Mononuclear cell (primary cell): ENCODE measurements around the gene NUDT1. TPM values are rescaled to one million over a fixed set of nuclear protein-coding genes. Genes with fewer than 3 reads are reported as not detected.

Experiments
- H3K27me3 ChIP-seq: 2 replicates; pipeline ENCODE4 v1.6.0; 2011; ENCODE audit warnings: low read length, control low read depth; ENCODE audit not compliant: insufficient read depth
- H3K4me1 ChIP-seq: 2 replicates; pipeline ENCODE4 v1.5.1; 2011; ENCODE audit warnings: mild to moderate bottlenecking, low read length, control low read depth; ENCODE audit not compliant: insufficient read depth
- H3K4me3 ChIP-seq: 2 replicates; pipeline ENCODE4 v1.5.1; 2011; ENCODE audit warnings: mild to moderate bottlenecking, low read length, moderate library complexity
- H3K9me3 ChIP-seq: 2 replicates; pipeline ENCODE4 v1.5.1; 2011; ENCODE audit warnings: low read depth, mild to moderate bottlenecking, control low read depth, low read length
- total RNA-seq: library from RNA; depleted of rRNA; stranded (reverse); fragments of >200 nt; gene quantifications from one replicate; pipeline ENCODE4 v1.2.3, GENCODE V29; 2012

The NUDT1 gene
- total RNA-seq, 1 donor, result 10.5 TPM

- Histone ChIP-seq H3K4me1 (no peaks in the 10 kb centered on the region), H3K4me3 (no peak overlapping the region), H3K27me3 (no peaks in the 10 kb centered on the region), H3K9me3 (no peaks in the 10 kb centered on the region)
Observed at GRCh38 chr7:2201686-2202360, 40.2 kb upstream of the NUDT1 start.

DNA sequence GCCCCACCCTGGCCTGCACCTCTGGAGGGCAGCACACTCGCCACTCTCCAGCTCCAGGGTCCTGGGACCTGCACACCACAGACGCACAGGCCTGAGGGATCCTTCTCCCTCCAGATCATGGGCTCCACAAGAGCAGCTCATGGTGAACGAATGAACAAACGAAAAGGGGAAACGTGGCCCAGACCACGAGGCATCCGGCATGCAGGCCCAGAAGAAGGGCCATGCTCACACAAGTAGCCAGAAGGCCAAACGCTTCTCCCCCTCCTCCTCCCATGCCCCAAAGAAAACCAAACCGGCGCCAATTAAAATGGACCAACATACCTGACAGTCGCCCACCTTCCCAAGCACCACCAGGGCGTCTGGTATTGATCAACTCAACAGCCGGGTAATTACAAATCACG lies 39.7 kb upstream of the NUDT1 start:
- H3K4me3 ChIP-seq, result no peak overlapping the region
- H3K27me3 ChIP-seq, result no peaks in the 10 kb centered on the region
- no peaks in the 10 kb centered on the region for H3K9me3 ChIP-seq
- no peaks in the 10 kb centered on the region for H3K4me1 ChIP-seq

DNA sequence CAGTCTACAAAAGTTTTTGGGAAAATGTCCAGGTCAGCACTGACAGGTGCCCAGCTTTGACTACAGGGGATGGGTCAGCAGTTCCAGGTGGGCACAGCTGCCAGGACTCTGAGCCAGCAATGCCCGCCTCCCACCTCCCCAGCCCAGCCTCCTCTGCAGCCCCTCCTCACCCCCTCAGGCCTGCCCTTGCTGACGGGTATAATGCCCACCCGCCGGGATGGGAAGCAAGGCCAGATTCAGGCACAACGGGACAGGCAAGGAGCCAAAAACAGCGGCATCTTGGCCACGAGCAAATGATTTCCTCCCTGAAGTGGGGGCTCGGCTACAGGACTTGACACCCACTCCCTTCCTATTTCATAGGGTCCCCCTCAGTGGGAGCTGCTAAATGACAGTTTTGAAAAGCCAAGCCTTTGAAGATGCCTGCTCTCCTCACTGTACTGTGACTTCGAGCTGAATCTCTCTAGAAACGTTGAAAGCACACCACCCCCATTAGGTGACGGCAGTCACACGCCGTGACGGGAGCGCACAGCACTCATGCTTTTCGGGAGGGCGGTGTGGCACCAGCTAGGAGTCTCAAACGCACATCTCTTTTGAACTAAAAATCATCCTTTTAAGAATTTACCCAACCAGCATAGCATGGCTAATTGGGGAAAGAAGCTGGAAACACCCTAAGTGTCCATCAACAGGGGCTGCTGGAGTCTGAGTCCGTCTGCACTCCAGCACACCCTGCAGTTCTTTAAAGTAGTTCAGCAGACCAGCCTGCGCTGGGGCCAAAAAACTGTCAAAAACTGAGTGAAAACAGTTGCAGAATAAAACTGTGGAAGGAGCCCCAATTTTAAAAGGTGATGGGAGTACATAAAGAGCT lies 38.9 kb upstream of the NUDT1 start:
- no peak overlapping the region for H3K4me3 ChIP-seq
- no peaks in the 10 kb centered on the region for H3K4me1 ChIP-seq
- no peaks in the 10 kb centered on the region for H3K9me3 ChIP-seq
- H3K27me3 ChIP-seq, result no peaks in the 10 kb centered on the region

DNA sequence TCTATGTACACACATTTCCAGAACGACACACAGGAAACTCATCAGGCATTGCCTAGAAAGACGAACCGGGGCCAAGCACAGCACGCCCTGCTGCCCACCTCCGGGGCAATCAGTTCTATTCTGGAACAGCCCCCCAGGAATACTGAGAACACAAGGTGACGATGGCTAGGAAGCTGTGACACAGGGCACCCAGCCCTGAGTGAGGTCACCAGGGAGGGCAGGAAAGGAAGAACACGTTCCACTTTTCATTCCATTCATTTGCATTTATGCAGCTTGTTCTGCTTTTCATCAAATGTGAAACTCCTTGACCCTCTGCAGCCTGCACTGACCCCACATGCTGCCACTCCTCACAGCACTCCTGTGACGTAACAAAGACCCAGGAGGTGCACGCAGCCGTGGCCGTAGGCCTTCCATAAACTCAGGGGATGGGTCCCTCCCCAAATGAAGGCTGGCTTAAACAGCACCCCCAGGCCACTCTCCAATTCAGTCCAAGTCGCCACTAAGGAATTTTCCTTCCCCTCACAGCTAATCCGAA lies 38.2 kb upstream of the NUDT1 start:
- H3K27me3 ChIP-seq, result no peaks in the 10 kb centered on the region
- no peak overlapping the region for H3K4me3 ChIP-seq
- no peaks in the 10 kb centered on the region for H3K9me3 ChIP-seq
- no peaks in the 10 kb centered on the region for H3K4me1 ChIP-seq

GRCh38 chr7:2204446-2204845 lies 37.6 kb upstream of the NUDT1 start:
- no peaks in the 10 kb centered on the region for H3K9me3 ChIP-seq
- no peaks in the 10 kb centered on the region for H3K4me1 ChIP-seq
- H3K4me3 ChIP-seq, result no peak overlapping the region
- H3K27me3 ChIP-seq, result no peaks in the 10 kb centered on the region

DNA sequence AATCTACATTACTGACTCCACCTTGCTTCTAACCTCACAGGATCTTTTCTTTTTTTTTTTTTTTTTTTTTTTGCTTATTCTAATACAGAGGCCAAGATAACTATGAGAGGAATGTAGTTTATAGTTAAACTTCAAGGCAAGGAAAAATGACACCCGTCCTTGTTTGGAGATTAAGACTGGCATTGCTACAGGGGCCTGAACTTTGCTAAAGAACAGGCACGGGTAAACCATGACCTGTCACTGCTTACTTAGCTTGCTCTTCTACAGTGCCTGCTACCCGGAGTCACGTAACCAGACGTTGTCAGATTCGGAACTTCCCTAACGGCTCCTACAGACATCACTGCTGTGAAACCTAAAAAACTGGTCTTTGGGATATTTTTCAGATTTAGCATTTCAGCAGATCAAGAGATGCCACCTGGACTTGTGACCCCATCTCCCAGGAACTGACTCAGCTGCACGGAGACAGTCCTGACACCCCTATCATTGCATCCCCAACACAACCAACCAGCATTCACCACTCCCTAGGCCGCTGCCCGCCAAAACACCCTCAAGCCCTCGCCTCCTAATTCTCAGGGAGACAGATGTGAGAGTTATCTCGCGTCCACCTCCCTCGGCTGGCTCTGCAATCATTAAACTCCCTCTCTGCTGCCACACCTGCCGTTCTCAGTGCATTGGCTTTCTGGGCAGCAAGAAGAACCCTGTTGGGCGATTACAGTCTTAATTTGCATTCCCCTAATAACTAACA lies 36.8 kb upstream of the NUDT1 start:
- H3K4me1 ChIP-seq, result no peaks in the 10 kb centered on the region
- no peaks in the 10 kb centered on the region for H3K27me3 ChIP-seq
- H3K4me3 ChIP-seq, result no peak overlapping the region
- no peaks in the 10 kb centered on the region for H3K9me3 ChIP-seq

DNA sequence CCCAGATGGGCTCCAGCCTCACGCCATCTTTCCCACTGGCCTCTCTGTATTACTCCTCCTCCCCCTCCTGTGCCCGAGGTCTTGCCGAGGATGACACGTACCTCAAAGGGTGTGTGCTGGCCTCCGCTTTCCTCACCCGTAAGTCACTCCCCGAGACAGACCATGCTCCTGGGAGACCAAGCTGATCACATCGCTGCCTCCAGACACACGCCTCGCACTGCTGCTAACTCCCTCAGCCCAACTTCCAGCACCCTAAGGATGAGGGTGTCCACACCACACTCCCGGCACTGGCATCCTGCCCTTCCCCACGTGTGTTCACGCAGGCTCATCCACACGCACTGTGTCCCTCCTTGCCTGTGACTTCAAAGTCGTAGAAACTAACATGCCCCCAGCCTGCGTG lies 33.3 kb upstream of the NUDT1 start:
- Histone ChIP-seq H3K4me3 (no peak overlapping the region), H3K9me3 (no peaks in the 10 kb centered on the region), H3K27me3 (no peaks in the 10 kb centered on the region), H3K4me1 (no peaks in the 10 kb centered on the region)

DNA sequence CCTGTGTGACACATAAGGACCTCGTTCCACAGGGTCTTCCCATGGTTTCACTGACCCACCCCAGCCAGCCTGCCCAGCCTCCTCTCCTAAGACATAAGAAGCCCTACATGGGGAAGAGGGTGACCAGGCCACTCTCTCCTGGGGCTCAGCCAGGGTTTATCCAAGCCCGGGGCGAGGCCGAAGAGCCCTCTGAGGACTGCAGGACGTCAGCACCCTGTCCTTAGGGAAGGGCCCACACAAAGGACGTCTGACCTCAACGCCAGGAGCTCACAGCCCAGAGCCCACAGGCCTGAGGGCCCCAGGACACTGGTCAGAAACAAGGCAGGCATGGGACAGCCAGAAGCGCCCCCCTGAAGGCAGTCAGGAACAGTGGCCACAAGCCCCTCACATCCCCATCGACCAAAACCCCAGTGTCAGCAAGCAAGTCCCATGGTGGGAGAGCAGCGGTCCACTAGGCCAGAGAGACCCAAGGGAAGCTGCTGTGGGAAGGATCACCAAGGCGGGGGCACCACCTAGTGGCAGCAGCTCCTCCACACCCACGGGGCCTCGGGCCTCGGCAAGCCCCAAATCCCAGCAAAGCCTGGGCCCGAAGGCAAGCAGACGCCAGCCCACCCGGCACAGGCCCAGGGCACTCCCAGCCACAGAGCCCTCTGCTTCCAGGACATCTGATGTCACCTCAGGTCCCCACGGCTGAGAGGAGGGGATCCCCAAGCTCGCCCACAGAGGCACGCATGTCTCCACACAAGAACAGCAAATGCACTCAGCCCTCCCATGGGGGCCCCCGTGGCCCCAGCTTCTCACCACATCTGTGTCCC lies 32.7 kb upstream of the NUDT1 start:
- Histone ChIP-seq H3K4me1 (no peaks in the 10 kb centered on the region), H3K4me3 (no peak overlapping the region), H3K9me3 (no peaks in the 10 kb centered on the region), H3K27me3 (no peaks in the 10 kb centered on the region)

DNA sequence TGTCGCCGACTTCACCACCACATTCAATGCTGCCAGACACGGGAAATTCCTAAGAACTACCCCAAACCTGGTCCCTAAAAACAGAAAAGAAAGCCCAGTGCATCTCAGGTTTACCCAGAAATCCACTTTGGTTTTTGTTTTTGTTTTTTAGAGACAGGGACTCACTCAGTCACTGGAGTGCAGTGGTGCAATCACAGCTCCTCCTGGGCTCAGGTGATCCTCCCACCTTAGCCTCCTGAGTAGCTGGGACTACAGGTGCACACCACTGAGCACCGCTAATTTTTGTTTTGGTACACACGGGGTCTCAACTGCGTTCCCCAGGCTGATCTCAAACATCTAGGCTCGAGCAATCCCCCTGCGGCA lies 32.1 kb upstream of the NUDT1 start:
- H3K27me3 ChIP-seq, result no peaks in the 10 kb centered on the region
- no peaks in the 10 kb centered on the region for H3K4me1 ChIP-seq
- no peak overlapping the region for H3K4me3 ChIP-seq
- H3K9me3 ChIP-seq, result no peaks in the 10 kb centered on the region

GRCh38 chr7:2210551-2211258 lies 31.3 kb upstream of the NUDT1 start:
- Histone ChIP-seq H3K9me3 (no peaks in the 10 kb centered on the region), H3K27me3 (no peaks in the 10 kb centered on the region), H3K4me3 (no peak overlapping the region), H3K4me1 (no peaks in the 10 kb centered on the region)

GRCh38 chr7:2211259-2211880 lies 30.7 kb upstream of the NUDT1 start:
- no peaks in the 10 kb centered on the region for H3K4me1 ChIP-seq
- H3K9me3 ChIP-seq, result no peaks in the 10 kb centered on the region
- no peak overlapping the region for H3K4me3 ChIP-seq
- no peaks in the 10 kb centered on the region for H3K27me3 ChIP-seq

GRCh38 chr7:2211926-2212325 lies 30.1 kb upstream of the NUDT1 start:
- no peaks in the 10 kb centered on the region for H3K9me3 ChIP-seq
- H3K4me3 ChIP-seq, result no peak overlapping the region
- no peaks in the 10 kb centered on the region for H3K4me1 ChIP-seq
- H3K27me3 ChIP-seq, result no peaks in the 10 kb centered on the region

DNA sequence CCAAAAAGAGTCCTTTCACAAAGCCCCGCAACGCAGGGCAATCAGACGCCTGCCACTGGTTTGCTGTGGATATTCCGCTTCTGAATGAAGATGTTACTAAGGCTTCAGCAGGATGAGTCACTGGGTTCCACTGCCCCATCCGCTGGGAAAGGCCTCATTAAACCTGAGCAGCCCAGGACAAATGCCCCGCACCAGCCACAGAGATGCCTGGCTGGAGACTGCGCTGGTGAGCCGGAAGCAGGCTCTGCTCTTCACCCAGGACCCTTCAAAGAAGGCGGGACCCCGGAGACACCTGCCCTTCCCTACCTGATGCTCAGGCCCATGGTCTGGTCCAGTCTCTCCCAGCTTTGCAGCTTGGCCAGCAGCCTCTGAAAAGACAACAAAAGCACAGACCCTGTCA lies 29.1 kb upstream of the NUDT1 start:
- Histone ChIP-seq H3K4me1 (no peaks in the 10 kb centered on the region), H3K4me3 (no peak overlapping the region), H3K9me3 (no peaks in the 10 kb centered on the region), H3K27me3 (no peaks in the 10 kb centered on the region)
